ENCODE results near the gene C3orf22.
A peak's percentile ranks its signal among the peaks of the same experiment; 100 is the strongest.

The C3orf22 gene

GRCh38 chr3:126539558-126540250, 19.0 kb downstream of the C3orf22 start:
- Histone ChIP-seq H3K27me3 (ENCODE audit: insufficient read depth, low read length, poor library complexity) (no peaks in the 10 kb centered on the region), H3K4me3 (ENCODE audit: low read depth in 1 of 2, low read length in 2 of 2) (no peak overlapping the region), H3K4me2 (ENCODE audit: insufficient read depth, low read length) (no peak overlapping the region), H3K79me2 (ENCODE audit: insufficient read depth, low read length) (no peaks in the 10 kb centered on the region), H3K9me3 (ENCODE audit: insufficient read depth, low read length, severe bottlenecking) (no peaks in the 10 kb centered on the region), H2AFZ (ENCODE audit: low read depth, low read length) (no peak overlapping the region), H3K27ac (ENCODE audit: low read length) (peak overlapping the region; percentile 80), H3K9ac (ENCODE audit: low read depth, low read length) (peak overlapping the region; percentile 39; the same call in 1 of the 2 replicates), H3K4me1 (ENCODE audit: insufficient read depth, low read length) (peaks cover 28% of the 10 kb centered on the region), H4K20me1 (ENCODE audit: insufficient read depth, low read length) (no peaks in the 10 kb centered on the region; the same call in 1 of the 2 replicates), H3K36me3 (ENCODE audit: insufficient read depth, low read length) (no peaks in the 10 kb centered on the region)
- ATAC-seq (ENCODE audit: insufficient read depth, low read depth) (no peak), DNase-seq (no peak)
- TF ChIP-seq EZH2 (IDR thresholded peaks at IDR 0.05; ENCODE audit: borderline replicate concordance, low read depth, low read length, severe bottlenecking) = no peak
- no peak for TF ChIP-seq CTCF (IDR thresholded peaks at IDR 0.05; ENCODE audit: borderline replicate concordance, extremely low read depth, low read length, poor library complexity, severe bottlenecking)

GRCh38 chr3:126538966-126539365, 19.8 kb downstream of the C3orf22 start:
- H3K79me2 ChIP-seq (ENCODE audit: insufficient read depth, low read length) = no peaks in the 10 kb centered on the region
- no peak overlapping the region for H3K4me2 ChIP-seq (ENCODE audit: insufficient read depth, low read length)
- peaks cover 24% of the 10 kb centered on the region for H3K4me1 ChIP-seq (ENCODE audit: insufficient read depth, low read length)
- no peak overlapping the region; the same call in 1 of the 2 replicates for H3K27ac ChIP-seq (ENCODE audit: low read length)
- DNase-seq (no peak), ATAC-seq (ENCODE audit: insufficient read depth, low read depth) (no peak)
- no peak overlapping the region for H3K9ac ChIP-seq (ENCODE audit: low read depth, low read length)
- no peak overlapping the region for H2AFZ ChIP-seq (ENCODE audit: low read depth, low read length)
- H3K9me3 ChIP-seq (ENCODE audit: insufficient read depth, low read length, severe bottlenecking) = no peaks in the 10 kb centered on the region
- no peaks in the 10 kb centered on the region for H3K27me3 ChIP-seq (ENCODE audit: insufficient read depth, low read length, poor library complexity)
- TF ChIP-seq EZH2 (IDR thresholded peaks at IDR 0.05; ENCODE audit: borderline replicate concordance, low read depth, low read length, severe bottlenecking) = no peak
- no peak for TF ChIP-seq CTCF (IDR thresholded peaks at IDR 0.05; ENCODE audit: borderline replicate concordance, extremely low read depth, low read length, poor library complexity, severe bottlenecking)
- H3K36me3 ChIP-seq (ENCODE audit: insufficient read depth, low read length) = no peaks in the 10 kb centered on the region
- H3K4me3 ChIP-seq (ENCODE audit: low read depth in 1 of 2, low read length in 2 of 2) = no peak overlapping the region
- no peaks in the 10 kb centered on the region; the same call in 1 of the 2 replicates for H4K20me1 ChIP-seq (ENCODE audit: insufficient read depth, low read length)

- H3K4me1 ChIP-seq (ENCODE audit: insufficient read depth, low read length) = peaks cover 24% of the 10 kb centered on the region
- H3K4me2 ChIP-seq (ENCODE audit: insufficient read depth, low read length) = no peak overlapping the region
- H3K27me3 ChIP-seq (ENCODE audit: insufficient read depth, low read length, poor library complexity) = peaks cover under 1% of the 10 kb centered on the region
- ATAC-seq (ENCODE audit: insufficient read depth, low read depth) (no peak), DNase-seq (no peak)
- no peaks in the 10 kb centered on the region for H3K9me3 ChIP-seq (ENCODE audit: insufficient read depth, low read length, severe bottlenecking)
- no peak overlapping the region for H3K4me3 ChIP-seq (ENCODE audit: low read depth in 1 of 2, low read length in 2 of 2)
- H3K79me2 ChIP-seq (ENCODE audit: insufficient read depth, low read length) = no peaks in the 10 kb centered on the region
- TF ChIP-seq EZH2 (IDR thresholded peaks at IDR 0.05; ENCODE audit: borderline replicate concordance, low read depth, low read length, severe bottlenecking) (no peak), CTCF (IDR thresholded peaks at IDR 0.05; ENCODE audit: borderline replicate concordance, extremely low read depth, low read length, poor library complexity, severe bottlenecking) (no peak)
- H3K36me3 ChIP-seq (ENCODE audit: insufficient read depth, low read length) = no peaks in the 10 kb centered on the region
- H4K20me1 ChIP-seq (ENCODE audit: insufficient read depth, low read length) = no peaks in the 10 kb centered on the region; the same call in 1 of the 2 replicates
- no peak overlapping the region for H3K27ac ChIP-seq (ENCODE audit: low read length)
- H3K9ac ChIP-seq (ENCODE audit: low read depth, low read length) = no peak overlapping the region
- H2AFZ ChIP-seq (ENCODE audit: low read depth, low read length) = no peak overlapping the region
These were observed 20.4 kb downstream of the C3orf22 start for GRCh38 chr3:126538316-126538715.
